ENCODE data around the gene NMNAT2. TPM values are rescaled to one million over a fixed set of nuclear protein-coding genes. Genes with fewer than 3 reads are reported as not detected.

Gene NMNAT2
- polyA plus RNA-seq, 3 donors, result 0.22 to 0.43 TPM; not detected in 1

GRCh38 chr1:183247066-183247465 is 171.1 kb downstream of the NMNAT2 start:
- Mint-ChIP-seq H3K36me3 (no peaks in the 10 kb centered on the region), H3K4me1 (peaks cover 45% of the 10 kb centered on the region), H3K27me3 (ENCODE audit: low read depth in 3 of 3) (peaks cover 0 to 13% (median 2%) of the 10 kb centered on the region in 3 donors), H3K27ac (no peak overlapping the region), H3K4me3 (no peak overlapping the region), H3K9me3 (peaks cover 0 to 9% (median 3%) of the 10 kb centered on the region in 7 donors)
- WGBS (ENCODE audit: insufficient coverage), result 100% methylated on average over 2 of the region's 11 CpGs
- Histone ChIP-seq H3K4me2 (replicated peaks; ENCODE audit: extremely low read depth, low read length, poor library complexity, severe bottlenecking) (no peak overlapping the region), H3K27me3 (ENCODE audit: control insufficient read depth in 2 of 2, insufficient read depth in 2 of 2, low read length in 2 of 2) (no peaks in the 10 kb centered on the region), H3K4me1 (ENCODE audit: control insufficient read depth in 1 of 2, insufficient read depth in 2 of 2, low read length in 2 of 2) (peaks cover 34 to 42% of the 10 kb centered on the region in 2 donors), H3K9ac (ENCODE audit: insufficient read depth, low read length, poor library complexity, severe bottlenecking) (no peak overlapping the region), H3K27ac (ENCODE audit: low read depth in 1 of 2, low read length in 2 of 2) (no peak overlapping the region), H3K36me3 (replicated peaks in 1 of 2; ENCODE audit: control insufficient read depth in 1 of 2, insufficient read depth in 2 of 2, low read length in 2 of 2) (no peaks in the 10 kb centered on the region), H2AFZ (ENCODE audit: insufficient read depth, low read depth, low read length, poor library complexity, severe bottlenecking) (no peak overlapping the region), H3K79me2 (ENCODE audit: insufficient read depth, low read length) (no peaks in the 10 kb centered on the region), H3K4me3 (replicated peaks in 1 of 3; ENCODE audit: low read depth in 2 of 3, low read length in 3 of 3) (no peak overlapping the region), H4K20me1 (ENCODE audit: insufficient read depth, low read length) (no peaks in the 10 kb centered on the region), H3K9me3 (replicated peaks in 1 of 2; ENCODE audit: control insufficient read depth in 1 of 2, insufficient read depth in 1 of 2, low read length in 2 of 2) (no peaks in the 10 kb centered on the region)
- intact Hi-C loops (cut with micrococcal nuclease), result no loop called here
- TF ChIP-seq CTCF (IDR thresholded peaks at IDR 0.05), result no peak
- DNase-seq, result no peak

GRCh38 chr1:183246436-183246835 is 171.7 kb downstream of the NMNAT2 start:
- no peak overlapping the region for H3K4me3 ChIP-seq (replicated peaks in 1 of 3; ENCODE audit: low read depth in 2 of 3, low read length in 3 of 3)
- H2AFZ ChIP-seq (ENCODE audit: insufficient read depth, low read depth, low read length, poor library complexity, severe bottlenecking), result no peak overlapping the region
- H3K27me3 Mint-ChIP-seq (ENCODE audit: low read depth in 3 of 3), result peaks cover 0 to 13% (median 3%) of the 10 kb centered on the region in 3 donors
- TF ChIP-seq CTCF (IDR thresholded peaks at IDR 0.05), result no peak
- no peaks in the 10 kb centered on the region for H3K79me2 ChIP-seq (ENCODE audit: insufficient read depth, low read length)
- H3K4me2 ChIP-seq (replicated peaks; ENCODE audit: extremely low read depth, low read length, poor library complexity, severe bottlenecking), result no peak overlapping the region
- no peak overlapping the region for H3K27ac ChIP-seq (ENCODE audit: low read depth in 1 of 2, low read length in 2 of 2)
- H3K27me3 ChIP-seq (ENCODE audit: control insufficient read depth in 2 of 2, insufficient read depth in 2 of 2, low read length in 2 of 2), result no peaks in the 10 kb centered on the region
- DNase-seq, result no peak
- H3K4me1 ChIP-seq (ENCODE audit: control insufficient read depth in 1 of 2, insufficient read depth in 2 of 2, low read length in 2 of 2), result peaks cover 34 to 42% of the 10 kb centered on the region in 2 donors
- no peaks in the 10 kb centered on the region for H3K36me3 ChIP-seq (replicated peaks in 1 of 2; ENCODE audit: control insufficient read depth in 1 of 2, insufficient read depth in 2 of 2, low read length in 2 of 2)
- no peaks in the 10 kb centered on the region for H4K20me1 ChIP-seq (ENCODE audit: insufficient read depth, low read length)
- H3K9ac ChIP-seq (ENCODE audit: insufficient read depth, low read length, poor library complexity, severe bottlenecking), result no peak overlapping the region
- peaks cover 0 to 6% (median 0%) of the 10 kb centered on the region in 7 donors for H3K9me3 Mint-ChIP-seq
- no peaks in the 10 kb centered on the region for H3K9me3 ChIP-seq (replicated peaks in 1 of 2; ENCODE audit: control insufficient read depth in 1 of 2, insufficient read depth in 1 of 2, low read length in 2 of 2)
- peak overlapping the region in 1 of 7 donors; percentile 3 for H3K27ac Mint-ChIP-seq
- H3K4me3 Mint-ChIP-seq, result no peak overlapping the region
- peaks cover 42% of the 10 kb centered on the region for H3K4me1 Mint-ChIP-seq
- no peaks in the 10 kb centered on the region for H3K36me3 Mint-ChIP-seq
- intact Hi-C loops (cut with micrococcal nuclease), result no loop called here

Measured in CD14-positive monocyte (primary cell).